DMS53 treated with DMSO at 0.1 percent for 48 hours (cell line): ENCODE data around the gene HSPD1.

Experiments
- DNase-seq: peaks from one replicate; lab custom pipeline; 2025; ENCODE audit not compliant: unreplicated experiment; lab: John Stamatoyannopoulos, UW

The HSPD1 gene

DNA sequence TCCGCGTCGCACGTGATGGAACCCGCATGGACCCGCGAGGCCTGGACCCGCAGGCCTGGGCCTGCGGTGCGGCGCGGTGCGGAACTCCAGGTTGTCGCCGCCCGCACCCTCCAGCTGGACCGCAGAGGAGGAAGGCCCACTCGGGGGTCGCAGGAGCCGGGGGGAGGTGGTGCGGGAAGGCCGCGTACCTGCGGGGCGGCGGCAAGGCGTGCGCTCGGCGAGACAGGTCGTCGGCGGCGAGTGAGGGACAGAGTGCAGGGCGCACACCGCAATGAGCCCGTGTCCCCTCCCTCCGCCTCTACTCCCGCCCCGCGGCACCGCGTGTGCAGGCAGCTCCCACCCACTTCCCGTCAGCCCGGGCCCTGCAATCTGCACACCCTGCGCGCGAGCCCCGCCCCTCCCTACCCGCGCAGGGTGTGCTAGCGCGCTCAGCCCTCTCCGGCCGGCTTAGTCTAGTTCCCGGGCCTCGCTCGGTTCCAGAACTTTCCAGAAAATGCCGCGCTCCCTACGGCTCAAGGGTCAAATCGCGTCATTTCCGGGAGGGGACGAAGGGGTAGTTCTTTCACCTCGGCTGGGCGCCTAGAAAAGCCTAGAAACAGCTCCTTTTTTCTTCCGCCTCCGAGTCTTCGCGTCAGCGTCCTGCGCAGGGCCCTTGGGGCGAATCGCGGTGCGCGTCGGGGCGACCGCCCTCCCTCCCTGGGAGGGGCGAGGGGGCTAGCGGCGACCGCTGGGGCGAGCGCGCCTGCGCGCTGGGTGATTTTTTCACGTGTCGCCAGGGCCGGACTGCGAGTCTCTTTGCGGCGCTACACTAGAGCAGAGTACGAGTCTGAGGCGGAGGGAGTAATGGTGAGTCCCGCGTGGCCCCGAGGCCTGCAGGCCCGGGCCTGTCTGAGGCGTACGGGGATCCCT is at the start of gene HSPD1, which contains the start of gene HSPE1:
HSPD1 (minus strand) TSS at position 247 of the 909 bp plus-strand sequence. CDS start 992 bp downstream, outside the sequence.
HSPE1 (plus strand) TSS at position 786 of the 909 bp plus-strand sequence; CDS start at position 844, 58 bp downstream.
- DNase-seq: peak; percentile 99

- no peak for DNase-seq
Measured at GRCh38 chr2:197548582-197548981, 48.9 kb upstream of the HSPD1 start.

- no peak for DNase-seq
Measured at GRCh38 chr2:197547163-197547900, 47.7 kb upstream of the HSPD1 start.

GRCh38 chr2:197543206-197543605 is 43.6 kb upstream of the HSPD1 start:
- no peak for DNase-seq

- DNase-seq: no peak
Measured at GRCh38 chr2:197539734-197540133, 40.1 kb upstream of the HSPD1 start.

DNA sequence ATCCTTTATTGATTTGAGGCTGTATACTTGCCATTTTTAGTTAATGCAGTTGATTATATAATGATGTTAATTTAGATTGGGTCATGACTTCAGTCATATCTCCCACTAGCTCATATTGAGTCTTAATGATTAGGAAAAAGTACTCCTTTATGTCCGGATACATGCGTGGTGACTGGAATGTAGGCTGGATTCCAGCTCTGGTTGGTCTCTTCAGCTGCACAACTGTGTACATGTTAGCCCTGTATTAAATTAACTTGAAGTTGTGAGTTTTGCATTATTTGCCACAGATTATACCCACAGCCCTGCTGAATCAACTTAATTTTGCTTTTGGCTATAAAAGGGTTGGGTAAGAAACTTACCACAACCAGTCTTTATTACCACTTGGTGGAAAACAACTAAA is 38.8 kb upstream of the HSPD1 start:
- no peak for DNase-seq

GRCh38 chr2:197517150-197517549 is 17.5 kb upstream of the HSPD1 start:
- no peak for DNase-seq

GRCh38 chr2:197516393-197516761 is 16.7 kb upstream of the HSPD1 start:
- DNase-seq: peak; percentile 41

DNA sequence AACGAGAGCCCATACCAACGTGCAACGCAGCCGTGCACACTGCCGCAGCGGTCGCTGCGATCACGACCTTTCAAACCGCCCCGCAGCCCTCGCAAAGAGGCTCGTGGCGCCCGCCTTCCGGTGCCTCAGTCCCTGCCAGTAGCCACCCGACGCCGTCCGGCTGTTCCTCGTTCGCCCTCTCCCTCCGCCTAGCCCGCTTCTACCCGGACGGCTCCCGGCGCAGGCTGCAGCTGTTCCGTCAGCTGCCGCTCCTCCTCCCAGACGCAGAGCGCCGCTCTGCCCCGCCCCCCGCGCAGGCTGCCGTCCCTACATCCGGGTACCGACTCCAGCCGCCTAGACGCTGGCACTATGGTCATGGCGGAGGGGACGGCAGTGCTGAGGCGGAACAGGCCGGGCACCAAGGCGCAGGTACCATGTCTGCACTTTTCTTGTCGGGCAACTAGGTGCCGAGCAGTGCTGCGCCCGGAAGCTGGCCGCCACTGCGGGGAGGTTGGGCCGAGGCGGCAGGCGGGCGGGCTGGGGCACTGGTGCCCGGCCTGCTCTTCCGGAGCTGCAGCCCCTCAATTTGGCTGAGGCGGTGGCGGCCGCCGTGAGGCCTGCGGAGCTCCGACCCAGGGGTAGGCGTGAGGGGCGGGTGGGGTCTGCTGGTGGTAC is 16.2 kb upstream of the HSPD1 start, which contains the start of gene MOB4:
MOB4 (plus strand) TSS at position 328 of the 654 bp plus-strand sequence; CDS start at position 349, 21 bp downstream.
- DNase-seq: peak; percentile 86

DNA sequence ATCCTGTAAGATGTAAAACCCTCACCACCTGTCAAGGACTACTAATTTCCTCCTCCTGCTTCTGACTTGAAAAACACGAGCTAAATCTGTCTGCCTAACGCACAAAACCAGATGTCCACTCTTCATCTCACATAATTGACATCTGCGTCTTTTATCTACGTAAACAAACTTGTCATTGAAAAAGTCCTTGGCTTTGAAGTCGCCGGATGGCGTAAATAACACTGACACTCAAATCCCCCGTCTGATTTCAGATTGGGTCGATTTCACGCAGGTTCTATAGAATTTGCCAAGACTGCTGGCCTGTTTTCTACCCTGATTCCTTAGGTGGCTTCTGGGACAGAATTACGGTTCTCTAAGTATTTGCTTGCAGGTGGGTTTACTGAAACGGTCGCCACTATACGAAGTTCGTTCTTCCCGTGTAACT is 15.7 kb upstream of the HSPD1 start:
- DNase-seq: peak; percentile 76

DNA sequence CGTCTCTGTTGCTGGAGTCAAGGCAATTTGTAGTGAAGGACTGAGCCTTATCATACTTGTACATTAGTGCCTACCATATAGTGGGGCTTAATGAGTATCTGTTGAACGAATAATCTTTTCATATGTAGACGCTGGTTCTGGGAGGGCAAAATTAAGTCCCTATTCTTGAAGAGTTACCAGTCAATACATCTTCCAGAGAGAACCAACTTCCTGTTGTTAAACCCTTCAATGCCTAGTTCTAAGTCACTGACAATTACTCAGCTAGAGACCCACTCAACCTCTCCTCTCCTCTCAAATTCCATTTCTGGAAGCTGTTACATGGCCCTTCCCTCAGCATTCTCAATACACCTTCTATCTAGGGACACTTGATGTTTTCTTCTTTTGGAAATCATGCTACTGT is 15.1 kb upstream of the HSPD1 start:
- DNase-seq: peak; percentile 45

GRCh38 chr2:197513915-197514314 is 14.3 kb upstream of the HSPD1 start:
- DNase-seq: no peak

GRCh38 chr2:197506658-197507057 is 7.0 kb upstream of the HSPD1 start:
- DNase-seq: no peak

GRCh38 chr2:197504512-197504911 is 4.9 kb upstream of the HSPD1 start:
- DNase-seq: no peak

DNA sequence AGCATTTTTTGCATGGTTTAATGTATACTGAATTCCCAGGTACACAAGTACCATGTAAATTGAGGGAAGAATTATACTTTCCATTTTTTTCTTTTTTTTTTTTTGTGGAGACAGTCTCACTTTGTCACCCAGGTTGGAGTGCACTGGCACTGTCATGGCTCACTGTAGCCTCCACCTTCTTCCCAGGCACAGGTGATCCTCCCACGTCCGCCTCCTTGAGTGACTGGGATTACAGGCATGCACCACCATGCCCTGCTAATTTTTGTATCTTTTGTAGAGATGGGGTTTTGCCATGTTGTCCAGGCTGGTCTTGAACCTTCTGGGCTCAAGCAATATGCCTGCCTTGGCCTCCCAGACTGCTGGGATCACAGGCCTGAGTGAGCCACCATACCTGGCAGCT is 4.4 kb upstream of the HSPD1 start:
- DNase-seq: no peak

DNA sequence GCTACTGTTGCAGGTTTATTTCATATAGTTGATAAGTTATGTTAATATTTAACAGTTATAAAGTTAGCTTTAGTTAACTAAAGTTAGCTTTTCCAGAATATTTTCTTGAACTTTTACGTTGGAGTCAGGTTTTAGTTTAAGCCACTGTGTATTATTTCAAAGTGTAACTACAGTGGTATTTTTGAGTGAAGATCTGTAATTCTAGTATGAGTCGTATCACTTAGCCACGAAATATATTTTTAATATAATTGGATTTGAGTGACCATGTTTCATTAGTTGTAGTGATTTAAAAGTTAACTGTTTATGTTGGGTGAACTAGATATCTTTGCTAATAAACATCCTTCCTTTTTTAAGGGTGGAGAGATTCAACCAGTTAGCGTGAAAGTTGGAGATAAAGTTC is 3.0 kb upstream of the HSPD1 start:
- no peak for DNase-seq

DNA sequence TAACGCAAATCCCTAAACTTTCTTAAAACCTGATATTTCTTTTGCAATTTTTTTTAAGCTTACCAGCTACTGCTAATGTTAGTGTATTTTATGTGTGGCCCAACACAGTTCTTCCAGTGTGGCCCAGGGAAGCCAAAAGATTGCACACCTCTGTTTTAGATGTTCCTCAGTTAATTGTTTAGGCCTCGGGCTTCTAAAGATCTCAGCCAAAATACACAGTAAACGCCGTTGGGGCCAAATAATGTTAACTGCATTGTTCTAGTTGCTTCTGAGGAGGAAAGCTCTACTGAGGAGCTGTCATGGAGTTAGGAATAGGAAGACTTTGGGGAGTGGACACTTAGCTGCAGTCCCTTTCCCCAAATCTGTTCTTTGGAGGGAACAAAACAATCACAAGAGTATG is 2.6 kb upstream of the HSPD1 start:
- no peak for DNase-seq

DNA sequence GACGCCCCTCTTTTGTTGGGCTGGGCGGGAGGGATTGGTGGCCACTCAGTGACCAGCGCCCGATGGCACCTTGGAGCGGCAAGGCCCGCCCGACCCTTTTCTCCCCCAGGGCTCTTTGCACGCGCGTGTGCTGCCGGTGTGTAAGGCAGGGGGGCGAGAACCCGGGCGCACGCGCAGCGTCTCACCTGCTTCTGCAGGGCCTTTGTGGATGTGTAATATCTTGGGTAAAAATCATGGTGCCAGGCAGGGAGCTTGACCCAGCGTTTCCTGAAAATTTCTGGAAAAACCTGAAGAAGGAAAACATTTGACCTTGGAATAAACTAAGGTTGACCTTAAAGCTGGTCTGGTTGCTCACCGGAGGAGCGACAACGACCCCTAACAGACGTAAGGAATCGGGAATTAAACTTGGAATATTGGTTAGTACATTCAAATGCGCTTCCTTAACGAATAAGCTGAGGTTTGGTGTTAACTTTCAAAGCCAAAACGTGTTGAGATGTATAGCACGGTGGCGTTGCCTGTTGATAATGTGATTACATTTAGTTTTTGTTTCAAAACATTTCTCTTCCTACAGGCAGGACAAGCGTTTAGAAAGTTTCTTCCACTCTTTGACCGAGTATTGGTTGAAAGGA is 977 bp upstream of the HSPD1 start:
- peak; percentile 35 for DNase-seq

- peak; percentile 18 for DNase-seq
Measured at GRCh38 chr2:197498937-197499593, 575 bp downstream of the HSPD1 start.

GRCh38 chr2:197498235-197498936 is 1.3 kb downstream of the HSPD1 start:
- no peak for DNase-seq
